Measurements from ENCODE around the gene PLOD1.

The PLOD1 gene

DNA sequence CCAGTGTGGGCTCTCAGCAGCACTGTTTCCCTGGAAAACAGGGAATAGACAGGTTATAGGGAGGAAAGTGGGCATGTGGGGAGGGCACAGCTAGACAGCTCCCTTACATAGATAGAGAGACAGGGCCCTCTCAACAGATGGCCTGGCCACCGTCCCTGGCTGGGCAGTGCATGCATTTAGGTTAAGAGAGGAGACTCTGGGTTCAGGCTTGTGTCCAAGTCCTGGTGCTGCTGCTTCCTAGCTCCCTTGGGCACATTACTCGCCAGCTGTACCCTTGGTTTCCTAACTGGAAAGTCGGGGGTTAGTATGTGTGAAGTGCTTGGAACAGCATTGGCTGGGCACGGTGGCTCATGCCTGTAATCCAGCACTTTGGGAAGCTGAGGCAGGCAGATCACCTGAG is 9.1 kb downstream of the PLOD1 start:
- Histone ChIP-seq H3K9me2 (replicated peaks; ENCODE audit: insufficient read depth, low read length) (no peaks in the 10 kb centered on the region), H3K9ac (ENCODE audit: low read length) (no peak overlapping the region), H2AFZ (ENCODE audit: low read depth, low read length, severe bottlenecking) (no peak overlapping the region), H3K79me2 (ENCODE audit: insufficient read depth, low read length) (no peaks in the 10 kb centered on the region), H3K9me3 (ENCODE audit: insufficient read depth, low read length) (no peaks in the 10 kb centered on the region), H3K36me3 (ENCODE audit: low read length) (no peaks in the 10 kb centered on the region), H3K27me3 (ENCODE audit: low read length) (no peaks in the 10 kb centered on the region), H3K27ac (ENCODE audit: low read depth, low read length) (no peak overlapping the region), H3K4me2 (ENCODE audit: low read depth, low read length, poor library complexity, severe bottlenecking) (no peak overlapping the region), H3K4me3 (ENCODE audit: insufficient read depth, low read length, poor library complexity, severe bottlenecking) (no peak overlapping the region), H3F3A (ENCODE audit: insufficient read depth) (no peaks in the 10 kb centered on the region), H4K20me1 (ENCODE audit: low read depth, low read length) (no peaks in the 10 kb centered on the region)
- TF ChIP-seq, protein P1, sequence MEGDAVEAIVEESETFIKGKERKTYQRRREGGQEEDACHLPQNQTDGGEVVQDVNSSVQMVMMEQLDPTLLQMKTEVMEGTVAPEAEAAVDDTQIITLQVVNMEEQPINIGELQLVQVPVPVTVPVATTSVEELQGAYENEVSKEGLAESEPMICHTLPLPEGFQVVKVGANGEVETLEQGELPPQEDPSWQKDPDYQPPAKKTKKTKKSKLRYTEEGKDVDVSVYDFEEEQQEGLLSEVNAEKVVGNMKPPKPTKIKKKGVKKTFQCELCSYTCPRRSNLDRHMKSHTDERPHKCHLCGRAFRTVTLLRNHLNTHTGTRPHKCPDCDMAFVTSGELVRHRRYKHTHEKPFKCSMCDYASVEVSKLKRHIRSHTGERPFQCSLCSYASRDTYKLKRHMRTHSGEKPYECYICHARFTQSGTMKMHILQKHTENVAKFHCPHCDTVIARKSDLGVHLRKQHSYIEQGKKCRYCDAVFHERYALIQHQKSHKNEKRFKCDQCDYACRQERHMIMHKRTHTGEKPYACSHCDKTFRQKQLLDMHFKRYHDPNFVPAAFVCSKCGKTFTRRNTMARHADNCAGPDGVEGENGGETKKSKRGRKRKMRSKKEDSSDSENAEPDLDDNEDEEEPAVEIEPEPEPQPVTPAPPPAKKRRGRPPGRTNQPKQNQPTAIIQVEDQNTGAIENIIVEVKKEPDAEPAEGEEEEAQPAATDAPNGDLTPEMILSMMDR (IDR thresholded peaks at IDR 0.05; ENCODE audit: insufficient read depth, low read length, poor library complexity, severe bottlenecking) = no peak

DNA sequence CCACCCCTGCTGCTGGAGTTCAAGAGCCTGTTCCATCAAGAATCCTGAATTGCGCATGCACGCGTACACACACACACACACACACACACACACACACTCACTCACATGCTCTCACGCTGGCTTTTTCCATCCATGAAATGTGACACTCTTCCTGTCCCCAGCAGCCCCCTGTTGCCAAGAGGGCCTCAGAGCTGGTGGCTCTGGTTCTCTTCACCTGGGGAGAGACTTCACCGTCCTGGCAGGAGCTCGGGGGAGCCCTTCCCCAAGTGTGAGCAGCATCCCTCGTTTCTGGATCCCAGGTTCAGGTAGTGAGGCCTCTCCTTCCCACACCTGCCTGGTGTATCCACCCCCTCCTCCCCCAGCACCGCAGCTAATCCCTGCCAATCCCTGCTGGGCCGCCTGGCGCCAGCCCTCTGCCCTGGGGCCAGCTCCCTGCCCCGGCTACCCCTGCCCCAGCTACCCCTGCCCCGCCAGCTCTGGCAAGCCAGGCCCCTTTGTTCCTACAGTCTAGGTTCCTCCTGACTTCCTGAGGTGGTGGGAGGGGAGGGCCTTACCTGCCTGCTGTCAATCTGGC is 9.9 kb downstream of the PLOD1 start:
- Histone ChIP-seq H3K79me2 (ENCODE audit: insufficient read depth, low read length) (no peaks in the 10 kb centered on the region), H3F3A (ENCODE audit: insufficient read depth) (no peaks in the 10 kb centered on the region), H3K27ac (ENCODE audit: low read depth, low read length) (no peak overlapping the region), H3K36me3 (ENCODE audit: low read length) (peaks cover 5% of the 10 kb centered on the region; the same call in 1 of the 2 replicates), H3K4me2 (ENCODE audit: low read depth, low read length, poor library complexity, severe bottlenecking) (no peak overlapping the region), H3K9me2 (replicated peaks; ENCODE audit: insufficient read depth, low read length) (no peaks in the 10 kb centered on the region), H3K9me3 (ENCODE audit: insufficient read depth, low read length) (no peaks in the 10 kb centered on the region), H3K9ac (ENCODE audit: low read length) (no peak overlapping the region), H2AFZ (ENCODE audit: low read depth, low read length, severe bottlenecking) (no peak overlapping the region), H3K4me3 (ENCODE audit: insufficient read depth, low read length, poor library complexity, severe bottlenecking) (no peak overlapping the region), H3K27me3 (ENCODE audit: low read length) (no peaks in the 10 kb centered on the region), H4K20me1 (ENCODE audit: low read depth, low read length) (no peaks in the 10 kb centered on the region)
- TF ChIP-seq, protein P1 (IDR thresholded peaks at IDR 0.05; ENCODE audit: insufficient read depth, low read length, poor library complexity, severe bottlenecking) = no peak
- TF ChIP-seq EZH2phosphoT487 (conservative IDR thresholded peaks at IDR 0.05; ENCODE audit: low read length) = no peak

DNA sequence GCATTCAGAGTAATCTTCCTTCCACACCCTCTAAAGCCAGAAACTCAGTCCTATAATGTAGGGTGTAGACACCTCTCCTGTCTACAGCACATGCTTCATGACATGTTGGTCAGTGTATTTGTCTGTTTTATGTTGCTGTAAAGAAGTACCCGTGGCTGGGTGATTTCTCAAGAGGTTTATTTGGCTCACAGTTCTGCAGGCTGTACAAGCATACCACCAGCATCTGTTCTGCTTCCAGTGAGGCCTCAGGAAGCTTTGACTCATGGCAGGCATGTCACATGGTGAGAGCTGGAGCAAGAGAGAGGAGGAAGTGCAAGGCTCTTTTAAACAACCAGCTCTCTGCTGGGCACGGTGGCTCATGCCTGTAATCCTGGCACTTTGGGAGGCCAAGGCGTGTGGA is 12.1 kb downstream of the PLOD1 start:
- Histone ChIP-seq H3K4me3 (ENCODE audit: insufficient read depth, low read length, poor library complexity, severe bottlenecking) (no peak overlapping the region), H3K27me3 (ENCODE audit: low read length) (no peaks in the 10 kb centered on the region), H3K27ac (ENCODE audit: low read depth, low read length) (no peak overlapping the region), H4K20me1 (ENCODE audit: low read depth, low read length) (no peaks in the 10 kb centered on the region), H3K36me3 (ENCODE audit: low read length) (peaks cover 5% of the 10 kb centered on the region; the same call in 1 of the 2 replicates), H3K9me3 (ENCODE audit: insufficient read depth, low read length) (no peaks in the 10 kb centered on the region), H3K9ac (ENCODE audit: low read length) (no peak overlapping the region), H3F3A (ENCODE audit: insufficient read depth) (no peaks in the 10 kb centered on the region), H3K4me2 (ENCODE audit: low read depth, low read length, poor library complexity, severe bottlenecking) (no peak overlapping the region), H3K79me2 (ENCODE audit: insufficient read depth, low read length) (no peaks in the 10 kb centered on the region), H3K9me2 (replicated peaks; ENCODE audit: insufficient read depth, low read length) (no peaks in the 10 kb centered on the region), H2AFZ (ENCODE audit: low read depth, low read length, severe bottlenecking) (no peak overlapping the region)
- TF ChIP-seq, protein P1 (IDR thresholded peaks at IDR 0.05; ENCODE audit: insufficient read depth, low read length, poor library complexity, severe bottlenecking) = no peak
- no peak for TF ChIP-seq EZH2phosphoT487 (conservative IDR thresholded peaks at IDR 0.05; ENCODE audit: low read length)
